Coronary artery (tissue), 2 donors: ENCODE measurements around the gene FRS3.

Source experiments
- DNase-seq: peaks from one replicate; pipeline ENCODE4 v3.0.0-alpha.2; 2017; ENCODE audit warnings: low spot score
- H3K27ac ChIP-seq, 2 donors: fragments of 200-600 bp; sonication (generic); one replicate each; pipeline ENCODE4 v1.5.1; 2016 to 2019
- H3K4me3 ChIP-seq: fragments of 200-600 bp; sonication (generic); 2 replicates; pipeline ENCODE4 v1.5.1; 2016; ENCODE audit warnings: mild to moderate bottlenecking, moderate library complexity
- CTCF ChIP-seq: fragments of 200-600 bp; sonication (generic); IDR thresholded peaks from one replicate; pipeline ENCODE4 v1.5.1; 2019; ENCODE audit warnings: antibody characterized with exemption

FRS3 gene

DNA sequence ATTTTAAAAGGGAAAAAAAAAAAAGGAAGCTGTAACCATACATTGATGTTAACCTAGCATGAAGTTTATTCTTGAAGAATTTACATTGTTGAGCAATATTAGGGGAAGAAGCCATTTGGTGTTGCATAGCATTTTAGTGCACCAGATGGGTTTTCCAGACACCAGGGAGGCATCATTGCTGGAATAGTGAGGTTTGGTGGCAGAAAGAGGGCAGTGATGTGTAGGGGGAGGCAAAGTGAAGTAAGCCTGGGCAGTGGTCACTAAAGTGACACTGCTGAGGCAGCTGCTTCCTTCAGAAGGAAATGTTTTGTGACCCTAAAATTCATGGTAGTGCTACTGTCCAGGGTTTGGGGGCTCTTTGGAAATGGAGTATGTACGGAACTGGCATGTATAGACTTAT, 10.3 kb upstream of the FRS3 start:
- H3K4me3 ChIP-seq: no peak overlapping the region
- TF ChIP-seq CTCF: no peak
- H3K27ac ChIP-seq: no peak overlapping the region
- no peak for DNase-seq

GRCh38 chr6:41789390-41789724, 9.7 kb upstream of the FRS3 start:
- DNase-seq: no peak
- Histone ChIP-seq H3K4me3 (no peak overlapping the region), H3K27ac (no peak overlapping the region)
- no peak for TF ChIP-seq CTCF

DNA sequence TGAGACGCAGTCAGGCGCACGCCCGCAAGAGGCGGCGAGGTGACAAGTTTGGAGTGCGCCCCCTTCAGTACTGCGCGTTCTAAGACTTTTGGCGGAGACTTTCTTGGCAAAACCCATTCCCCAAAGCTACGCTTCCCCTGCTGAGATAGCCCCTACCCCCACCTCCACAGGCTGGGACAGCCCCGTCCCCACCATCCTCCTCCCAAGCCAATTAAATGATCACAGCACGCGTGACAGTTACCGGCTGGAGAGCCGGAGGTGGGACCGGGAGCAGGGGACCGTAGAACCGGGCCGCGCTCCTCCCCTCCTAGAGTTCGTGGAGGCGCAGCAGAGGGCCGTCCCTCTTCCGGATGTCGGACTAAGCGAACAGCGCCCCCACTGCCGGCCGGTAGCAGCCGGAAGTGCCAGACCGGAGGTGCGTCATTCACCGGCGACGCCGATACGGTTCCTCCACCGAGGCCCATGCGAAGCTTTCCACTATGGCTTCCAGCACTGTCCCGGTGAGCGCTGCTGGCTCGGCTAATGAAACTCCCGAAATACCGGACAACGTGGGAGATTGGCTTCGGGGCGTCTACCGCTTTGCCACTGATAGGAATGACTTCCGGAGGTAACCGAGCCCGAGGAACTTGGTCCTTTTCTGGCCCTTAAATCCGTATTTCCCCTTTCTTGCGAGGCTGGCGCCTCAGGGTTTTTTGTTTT, 7.7 kb upstream of the FRS3 start, which contains the start of gene TOMM6:
Gene TOMM6, plus strand, starts transcription at position 476 of the 699 bp plus-strand sequence. Its CDS starts 4 bp downstream, at position 480.
- Histone ChIP-seq H3K27ac (peak within 1 kb of the TSS; percentile 75 to 100), H3K4me3 (peak within 1 kb of the TSS; percentile 98)
- peak; percentile 97 for DNase-seq
- peak; percentile 90 for TF ChIP-seq CTCF

GRCh38 chr6:41786451-41787218, 6.9 kb upstream of the FRS3 start:
- peak; percentile 89 for DNase-seq
- TF ChIP-seq CTCF: peak; percentile 89
- peak overlapping the region; percentile 75 to 100 for H3K27ac ChIP-seq
- H3K4me3 ChIP-seq: peak overlapping the region; percentile 98

GRCh38 chr6:41785689-41786450, 6.2 kb upstream of the FRS3 start:
- peak; percentile 81 for DNase-seq
- TF ChIP-seq CTCF: no peak
- peak overlapping the region; percentile 75 to 100 for H3K27ac ChIP-seq
- peak overlapping the region; percentile 98 for H3K4me3 ChIP-seq

DNA sequence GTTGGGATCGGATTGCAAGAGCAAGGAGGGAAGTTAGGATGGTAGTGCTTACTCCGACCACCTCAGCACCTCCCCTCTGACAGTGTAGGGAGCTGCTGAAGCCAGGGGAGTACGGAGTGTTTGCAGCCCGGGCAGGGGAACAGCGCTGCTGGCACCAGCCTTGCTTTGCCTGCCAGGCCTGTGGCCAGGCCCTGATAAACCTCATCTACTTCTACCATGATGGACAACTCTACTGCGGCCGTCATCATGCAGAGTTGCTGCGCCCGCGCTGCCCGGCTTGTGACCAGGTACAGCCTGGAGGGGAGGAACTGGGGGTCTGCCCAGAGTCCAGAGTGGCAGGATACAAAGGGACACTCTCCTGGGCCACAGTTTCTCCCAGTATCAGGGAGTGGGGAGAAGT, 5.6 kb upstream of the FRS3 start:
- no peak overlapping the region for H3K4me3 ChIP-seq

More for the DNA sequence above, 5.6 kb upstream of the FRS3 start:
- no peak for TF ChIP-seq CTCF
- DNase-seq: no peak
- no peak overlapping the region for H3K27ac ChIP-seq
